Frontal cortex (tissue), 4 donors: ENCODE measurements around the gene VSTM4. TPM values are rescaled to one million over a fixed set of nuclear protein-coding genes. Genes with fewer than 3 reads are reported as not detected.

Experiments used
- DNase-seq, 2 donors: peaks; one replicate each; pipeline ENCODE4 v3.0.0; 2012; ENCODE audit warnings: low spot score in 2 of 2
- FAIRE-seq: peaks from 2 replicates; lab custom pipeline; 2012; peaks lifted over from hg19 to GRCh38; lab: Jason Lieb, UNC
- total RNA-seq: library from RNA; depleted of rRNA; stranded (reverse); fragments of >200 nt; gene quantifications from one replicate; pipeline ENCODE4 v1.2.3, GENCODE V29; 2014
- donor health status: control.
- donor health status: control.
- donor health status: control.

Gene VSTM4
- total RNA-seq, 1 donor from 2014 or later, result 2.4 TPM

DNA sequence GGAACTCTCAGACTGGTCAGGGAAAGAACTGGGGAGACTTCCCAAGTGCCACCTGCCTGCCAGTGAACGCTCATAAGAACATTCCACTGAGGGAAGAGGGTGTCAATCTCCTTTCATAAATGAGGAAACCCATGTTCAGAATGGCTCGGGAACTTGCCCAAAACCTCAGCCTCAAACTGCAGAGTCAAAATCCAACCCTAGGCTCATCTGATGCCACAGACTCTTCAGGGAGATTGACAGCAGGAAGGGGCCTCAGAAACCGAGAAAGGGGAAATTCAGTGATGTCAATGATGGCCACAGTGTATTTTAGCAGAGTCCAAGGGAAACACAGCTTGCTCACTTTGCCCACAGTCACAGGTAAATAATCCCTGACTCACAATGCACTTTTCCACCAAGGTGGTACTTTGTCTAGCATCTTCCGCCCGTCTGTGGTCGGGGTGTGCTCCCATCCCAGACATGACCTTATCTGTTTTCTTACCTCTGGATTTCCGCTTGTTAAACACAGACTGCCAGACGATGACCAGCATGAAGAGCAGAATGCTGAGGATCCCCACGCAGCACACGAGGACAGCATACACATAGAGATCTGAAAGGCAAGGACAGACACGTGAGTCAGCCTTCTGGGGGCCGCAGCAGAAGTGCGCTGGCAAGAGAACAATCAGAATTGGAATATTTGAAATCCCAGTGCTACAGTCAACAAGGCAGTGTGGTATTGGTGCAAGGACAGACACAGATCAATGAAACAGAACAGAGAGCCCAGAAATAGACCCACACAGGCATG is 38.4 kb downstream of the VSTM4 start:
- DNase-seq, result no peak
- FAIRE-seq, result no peak

DNA sequence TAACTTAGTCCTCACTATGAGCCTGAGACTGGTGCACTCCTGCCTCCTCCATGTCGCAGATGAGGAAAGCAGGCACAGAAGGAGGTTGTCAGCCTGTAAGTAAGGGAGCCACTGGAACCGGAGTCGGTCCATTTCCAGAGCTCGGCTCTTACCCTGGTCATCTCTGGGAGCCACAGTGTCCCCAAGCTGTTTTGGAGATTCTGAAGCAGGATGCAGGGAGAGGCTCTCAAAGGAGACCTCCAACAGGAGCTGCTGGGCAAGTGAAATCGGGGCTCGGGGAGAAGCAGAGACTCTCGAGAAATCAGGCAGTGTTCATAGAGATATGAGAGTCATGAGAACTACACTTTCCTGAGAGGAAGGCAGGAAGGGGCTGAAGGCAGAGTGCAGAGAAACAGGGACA is 39.0 kb downstream of the VSTM4 start:
- DNase-seq (no peak), FAIRE-seq (no peak)

DNA sequence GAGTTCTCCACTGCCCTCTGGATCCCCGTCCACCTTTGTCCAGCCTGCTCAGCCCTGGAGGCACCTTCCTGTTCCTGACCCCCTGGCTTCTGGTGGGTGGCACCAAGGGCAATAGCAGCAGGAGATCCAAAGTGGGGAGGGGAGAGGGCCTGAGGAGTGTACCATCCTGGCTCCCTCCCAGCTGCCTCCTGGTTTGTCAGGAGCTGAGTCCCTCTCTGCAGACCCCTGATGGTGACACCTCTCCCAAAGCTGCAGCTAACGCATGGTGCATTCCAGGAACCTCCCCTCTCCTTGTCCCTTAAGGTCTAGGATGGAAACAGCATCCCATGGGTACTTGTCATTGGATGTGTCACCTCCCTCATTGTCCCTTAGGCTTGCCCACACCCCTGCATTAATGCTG is 39.6 kb downstream of the VSTM4 start:
- FAIRE-seq (no peak), DNase-seq (no peak)

DNA sequence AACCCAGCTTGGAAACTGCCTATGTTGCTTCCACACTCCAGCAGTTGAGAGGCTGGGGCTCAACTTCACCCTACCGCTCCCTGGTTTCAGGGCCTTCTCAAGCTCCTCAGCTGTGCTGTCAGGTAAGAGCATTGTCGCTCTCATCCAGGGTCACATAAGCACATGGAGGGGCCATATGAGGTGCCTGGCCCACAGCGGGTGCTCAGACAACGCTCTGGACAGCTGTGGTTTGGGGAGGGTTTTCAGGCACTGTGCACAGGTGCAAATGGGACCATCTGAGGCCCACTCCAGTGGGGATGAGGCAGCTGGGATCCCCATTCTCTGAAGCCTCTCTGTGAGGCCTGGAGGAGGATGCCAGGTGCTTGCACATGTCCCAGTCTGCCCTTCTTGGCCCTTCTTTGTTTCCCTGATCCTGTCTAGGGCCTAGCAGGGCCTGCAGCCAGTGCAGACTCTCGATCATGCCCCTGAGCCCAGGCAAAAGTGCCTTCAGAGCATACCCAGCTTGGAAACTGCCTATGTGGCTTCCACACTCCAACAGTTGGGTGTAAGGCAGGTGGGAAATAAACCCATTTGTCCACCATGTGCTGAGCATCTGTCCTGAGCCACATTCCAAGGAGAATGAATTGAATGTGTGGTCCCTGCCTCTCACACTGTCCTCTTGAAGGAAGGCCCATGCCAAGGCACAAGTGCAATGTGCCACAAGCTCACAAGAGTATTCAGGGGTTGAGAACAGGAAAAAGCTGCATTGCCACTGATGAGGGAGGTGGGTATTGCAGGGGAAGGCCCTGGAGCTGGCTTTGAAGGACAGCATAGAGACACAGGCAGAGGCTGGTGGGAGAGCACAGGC is 40.3 kb downstream of the VSTM4 start:
- FAIRE-seq, result no peak
- DNase-seq, result no peak

DNA sequence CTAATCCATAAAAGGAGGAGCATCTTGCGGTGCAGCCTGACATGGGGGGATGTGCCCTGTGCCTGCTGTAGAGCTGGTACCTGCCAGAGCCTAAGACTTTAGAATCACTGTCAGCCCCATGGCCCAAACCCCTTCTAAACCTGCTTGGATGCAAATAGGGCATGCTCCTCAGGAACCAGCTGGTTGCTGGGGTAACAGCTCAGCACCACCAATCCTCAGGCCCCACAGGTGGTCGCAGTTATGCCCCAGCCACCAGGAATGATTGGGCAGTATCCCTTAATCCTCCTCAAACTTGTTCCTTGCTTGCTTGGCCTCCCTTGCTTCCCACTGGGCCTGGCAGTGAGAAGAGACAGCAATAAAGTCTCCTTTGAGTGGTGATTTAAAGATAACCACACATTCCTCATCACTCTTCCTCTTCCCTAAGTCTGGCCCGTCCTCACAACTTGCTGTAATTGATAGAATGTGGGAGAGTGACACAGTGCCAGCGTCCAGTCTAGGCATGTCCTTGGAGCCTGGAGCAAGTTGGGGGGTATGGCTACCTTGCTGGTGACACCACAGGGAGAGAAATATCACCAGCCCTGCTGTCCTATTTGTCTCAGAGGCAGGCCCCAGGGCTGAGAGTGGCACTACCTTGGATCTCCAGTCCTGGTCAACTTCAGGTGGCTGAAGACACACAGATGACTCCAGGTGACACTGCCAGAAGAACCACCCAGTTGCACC is 43.0 kb downstream of the VSTM4 start:
- DNase-seq, result no peak
- FAIRE-seq, result no peak

DNA sequence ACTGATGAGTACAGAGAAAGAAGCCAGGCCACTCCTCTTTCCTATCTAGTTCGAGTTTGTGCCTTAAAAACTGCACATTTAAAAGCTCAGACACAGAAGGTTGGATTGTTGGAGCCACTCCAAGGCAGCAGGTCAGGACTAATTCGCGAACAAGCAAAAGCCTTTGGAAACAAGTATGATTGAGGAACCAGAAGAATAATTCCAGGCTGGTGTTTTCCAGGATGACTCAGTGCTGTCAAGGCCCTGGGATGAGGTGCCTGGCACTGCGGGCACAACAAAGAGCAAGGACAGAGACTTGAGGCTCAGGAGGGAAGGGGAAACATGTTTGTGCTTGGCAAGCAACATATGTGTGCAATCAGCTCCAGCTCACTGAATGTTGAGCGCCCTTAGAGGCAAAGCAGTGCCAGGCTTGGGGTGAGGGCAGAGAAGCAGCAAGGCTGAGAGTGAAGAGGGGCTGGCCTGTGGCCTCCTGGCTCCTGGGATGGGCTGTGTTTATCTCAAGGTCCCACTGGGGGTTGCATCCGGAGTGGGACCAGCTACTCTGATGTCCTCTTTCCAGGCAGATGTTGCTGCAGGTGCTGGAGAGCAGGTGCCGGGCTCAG is 44.1 kb downstream of the VSTM4 start:
- FAIRE-seq (no peak), DNase-seq (no peak)

DNA sequence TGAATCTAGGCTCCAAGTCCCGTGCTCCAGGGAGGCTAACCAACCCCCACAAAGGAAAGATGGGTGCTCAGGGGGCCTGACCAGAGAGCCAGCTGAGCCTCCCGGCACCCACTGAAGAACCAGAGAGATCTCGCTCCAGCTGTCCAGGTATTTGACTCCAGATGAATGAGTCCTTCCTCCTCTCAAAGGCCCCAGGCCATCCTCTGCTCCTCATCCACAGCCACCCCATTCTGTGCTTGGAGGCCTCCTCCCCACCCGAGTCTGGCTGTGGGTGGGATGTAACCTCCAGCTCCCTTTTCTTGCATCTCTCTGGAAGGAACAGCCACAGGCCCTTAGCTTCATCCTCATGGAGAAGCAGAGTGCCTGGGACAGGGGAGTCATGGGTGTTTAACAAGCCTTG is 44.6 kb downstream of the VSTM4 start:
- DNase-seq, result no peak
- no peak for FAIRE-seq

DNA sequence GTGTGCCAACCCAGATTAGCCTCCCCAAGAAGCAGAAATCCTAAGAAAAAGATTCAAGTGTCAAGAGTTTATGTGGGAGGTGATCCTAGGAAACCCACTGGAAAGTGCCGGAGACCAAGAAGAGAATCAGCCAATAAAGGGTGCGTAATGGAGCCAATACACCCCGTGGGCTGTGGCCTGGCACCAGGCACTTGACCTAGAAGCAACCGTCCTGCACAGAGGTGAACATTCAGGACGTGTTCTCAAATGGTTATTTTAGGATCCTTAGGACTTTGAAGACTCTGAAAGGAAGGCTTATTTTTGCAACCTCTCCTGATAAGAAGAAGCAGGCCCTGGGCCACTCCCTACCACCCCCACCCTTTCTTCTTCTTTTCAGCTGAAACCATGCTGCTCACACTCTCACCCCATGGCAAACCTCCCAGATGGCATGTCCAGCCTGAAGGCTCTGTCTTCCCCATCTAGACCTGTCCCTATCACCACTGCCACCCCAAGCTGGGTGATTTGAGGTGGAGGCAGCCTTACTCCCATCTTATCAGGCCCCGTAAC is 46.6 kb downstream of the VSTM4 start:
- FAIRE-seq (no peak), DNase-seq (no peak)

DNA sequence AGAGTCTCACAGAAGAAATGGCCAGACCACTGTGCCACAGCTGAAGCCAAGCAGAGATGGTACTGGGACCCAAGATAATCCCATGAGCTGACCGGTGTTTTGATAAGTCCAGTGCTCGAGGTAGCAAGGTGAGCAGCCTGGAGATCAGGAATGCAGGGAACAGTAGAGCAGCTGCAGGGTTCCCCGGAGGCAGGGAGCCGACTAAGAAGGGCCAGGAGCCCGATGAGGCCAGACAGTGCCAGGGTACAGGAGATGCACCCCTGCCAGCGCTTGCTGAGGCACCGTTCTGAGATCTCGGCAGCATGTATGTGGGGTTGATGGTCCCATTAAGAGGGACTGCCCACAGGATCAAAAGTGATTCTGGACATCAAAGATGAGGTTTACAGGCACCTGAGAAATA is 47.1 kb downstream of the VSTM4 start:
- no peak for FAIRE-seq
- DNase-seq, result no peak

DNA sequence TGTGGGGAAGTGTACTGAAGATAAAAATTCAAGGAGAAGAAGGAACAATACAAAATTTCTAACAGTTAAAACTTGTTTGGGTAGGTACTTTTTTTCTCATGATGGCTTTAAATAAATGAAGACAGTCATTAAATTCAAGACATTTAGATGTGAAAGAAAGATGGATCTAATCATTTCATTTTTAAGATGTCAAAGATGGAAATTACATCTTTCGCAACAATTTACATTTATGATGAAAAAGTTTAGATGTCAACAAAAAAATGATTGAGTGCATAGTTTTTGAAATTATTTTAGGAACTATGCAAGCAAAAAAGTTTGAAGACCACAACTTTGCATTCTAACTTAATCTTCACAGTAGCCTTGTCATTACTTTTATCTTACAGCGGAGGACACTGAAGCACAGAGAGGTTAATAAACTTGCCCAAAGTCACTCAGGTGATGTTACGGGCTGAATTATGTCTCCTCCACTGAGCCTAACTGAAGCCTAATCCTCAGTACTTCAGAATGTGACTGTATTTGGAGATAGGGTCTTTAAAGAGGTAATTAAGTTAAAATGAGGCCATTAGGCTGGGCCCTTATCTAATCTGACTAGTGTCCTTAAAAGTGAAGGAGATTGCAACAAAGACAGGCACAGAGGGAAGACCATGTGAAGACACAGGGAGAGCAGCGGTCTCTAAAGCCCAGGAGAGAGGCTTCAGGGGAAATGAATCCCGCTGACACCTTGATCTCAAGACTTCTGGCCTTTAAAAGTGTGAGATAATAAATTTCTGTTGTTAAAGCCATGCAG is 48.2 kb downstream of the VSTM4 start:
- DNase-seq (no peak), FAIRE-seq (no peak)

DNA sequence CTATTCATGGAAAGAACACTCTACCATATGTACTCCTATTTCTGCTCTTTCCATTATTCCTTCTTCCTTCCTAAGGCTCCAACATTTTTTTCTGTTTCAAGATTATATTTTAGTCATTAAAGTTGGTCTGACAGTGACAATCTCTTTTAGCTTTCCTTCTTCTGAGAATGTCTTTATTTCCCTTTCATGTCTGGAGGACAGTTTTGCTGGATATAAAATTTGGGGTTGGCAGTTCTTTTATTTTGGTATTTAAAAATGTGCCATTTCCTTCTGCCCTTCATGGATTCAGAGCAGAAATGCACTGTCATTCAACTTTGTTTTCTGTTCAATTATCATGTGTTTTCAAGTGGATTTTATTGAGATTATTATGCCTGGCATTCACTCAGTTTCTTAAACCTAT is 53.1 kb downstream of the VSTM4 start:
- FAIRE-seq, result no peak
- no peak for DNase-seq

DNA sequence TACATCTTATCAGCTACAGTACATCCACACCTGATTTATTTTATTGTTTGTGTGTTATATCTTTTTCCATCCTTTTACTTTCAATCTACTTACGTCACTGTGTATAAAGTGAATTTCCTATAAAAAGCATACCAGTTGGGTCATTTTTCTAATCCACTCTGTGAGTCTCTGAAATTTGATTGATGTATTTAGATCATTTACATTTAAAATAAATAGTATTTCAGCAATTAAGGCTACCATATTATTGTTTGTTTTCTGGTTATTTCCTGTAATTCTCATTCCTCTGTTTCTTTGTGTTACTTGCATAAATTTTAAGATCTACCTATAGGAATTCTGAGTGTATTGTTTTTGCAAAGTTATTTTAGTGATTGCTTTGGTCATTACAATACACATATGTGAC is 53.7 kb downstream of the VSTM4 start:
- DNase-seq (no peak), FAIRE-seq (no peak)

DNA sequence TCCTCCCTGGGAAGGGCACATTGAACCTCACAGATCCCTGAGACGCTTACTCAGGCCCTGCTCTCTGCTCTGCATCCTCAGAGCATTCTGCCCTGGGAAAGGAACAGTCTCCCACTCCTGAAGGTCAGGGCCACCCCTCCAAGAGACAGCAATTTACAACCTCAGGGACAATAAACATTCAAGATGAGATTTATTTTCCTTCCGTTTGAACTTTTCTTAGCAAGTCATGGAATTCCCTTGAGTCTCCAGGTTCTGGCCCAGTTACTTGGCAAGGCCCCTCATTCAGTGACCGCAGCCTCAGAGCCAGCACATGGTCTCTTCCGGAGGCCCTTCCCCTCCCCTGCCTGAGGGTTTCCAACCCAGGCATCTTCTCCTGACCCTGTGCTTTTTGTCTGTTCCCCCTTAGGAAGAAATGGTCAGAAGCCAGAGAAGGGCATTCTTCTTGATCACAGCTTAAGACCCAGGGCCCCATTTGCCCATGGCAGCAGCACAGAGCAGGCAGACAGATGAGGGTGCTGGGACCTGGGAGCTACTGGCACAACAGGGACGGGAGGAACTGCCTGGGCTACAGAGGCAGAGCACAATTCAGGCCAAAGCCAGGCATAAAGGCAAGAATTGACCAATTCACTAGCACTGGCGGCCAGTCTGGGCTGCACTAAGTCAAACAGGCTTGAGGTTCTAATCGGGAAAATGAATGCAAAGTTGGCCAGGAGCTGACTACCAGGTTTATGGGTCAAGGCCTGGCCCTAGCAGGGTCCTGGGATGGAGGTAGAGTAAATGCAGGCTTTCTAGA is 56.7 kb downstream of the VSTM4 start:
- FAIRE-seq, result no peak

DNA sequence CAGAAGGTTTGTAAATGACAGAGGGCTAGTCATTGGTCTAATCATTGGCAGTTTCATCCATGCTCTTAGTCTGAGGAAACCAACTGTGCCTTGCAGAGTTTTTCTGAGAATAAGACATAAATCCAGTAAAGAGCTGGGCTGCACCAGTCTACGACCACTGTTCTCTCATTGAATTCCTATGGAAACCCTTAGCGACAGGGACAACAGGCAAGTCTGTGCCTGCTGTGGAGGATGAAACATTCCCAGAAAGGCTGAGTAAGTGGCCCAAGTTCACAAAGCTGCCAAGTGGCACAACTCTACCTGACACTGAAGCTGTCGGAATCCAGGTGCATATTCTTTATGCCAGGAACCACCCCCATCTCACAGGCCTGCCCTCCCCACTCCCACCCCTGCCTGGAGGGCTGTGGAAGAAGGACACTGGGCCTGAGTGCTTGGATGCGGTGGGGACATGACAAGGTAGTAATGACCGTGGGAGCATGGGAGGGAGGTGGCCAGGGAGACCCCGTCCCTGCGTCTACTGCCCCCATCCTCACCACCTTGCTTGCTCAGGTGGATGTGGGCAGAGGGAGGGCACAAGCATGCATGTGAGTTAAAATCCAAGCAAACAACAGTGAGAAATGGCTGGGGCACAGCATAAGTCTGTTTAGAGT is 58.0 kb downstream of the VSTM4 start:
- no peak for DNase-seq
- FAIRE-seq, result no peak

More for the DNA sequence above, 56.7 kb downstream of the VSTM4 start:
- no peak for DNase-seq

DNA sequence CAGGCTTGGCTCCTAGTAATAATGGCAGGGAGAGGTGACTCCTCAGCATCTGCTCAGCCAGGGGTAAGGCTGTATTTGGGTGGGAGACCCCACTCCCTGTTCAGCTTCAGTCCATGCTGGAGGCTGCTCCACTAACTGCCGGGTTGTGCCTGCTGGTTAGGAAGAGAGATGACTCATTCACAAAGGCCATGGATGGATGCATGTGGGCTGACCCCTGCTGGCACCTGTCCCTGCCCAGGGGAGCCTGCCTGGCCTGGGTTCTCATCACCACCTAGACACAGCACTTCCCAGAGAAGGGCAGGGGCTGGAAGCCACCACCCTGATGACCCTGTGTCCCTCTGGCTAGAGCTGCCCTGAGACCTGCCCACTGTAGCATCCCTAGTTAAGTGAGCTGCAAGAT is 59.0 kb downstream of the VSTM4 start:
- DNase-seq (no peak), FAIRE-seq (no peak)

DNA sequence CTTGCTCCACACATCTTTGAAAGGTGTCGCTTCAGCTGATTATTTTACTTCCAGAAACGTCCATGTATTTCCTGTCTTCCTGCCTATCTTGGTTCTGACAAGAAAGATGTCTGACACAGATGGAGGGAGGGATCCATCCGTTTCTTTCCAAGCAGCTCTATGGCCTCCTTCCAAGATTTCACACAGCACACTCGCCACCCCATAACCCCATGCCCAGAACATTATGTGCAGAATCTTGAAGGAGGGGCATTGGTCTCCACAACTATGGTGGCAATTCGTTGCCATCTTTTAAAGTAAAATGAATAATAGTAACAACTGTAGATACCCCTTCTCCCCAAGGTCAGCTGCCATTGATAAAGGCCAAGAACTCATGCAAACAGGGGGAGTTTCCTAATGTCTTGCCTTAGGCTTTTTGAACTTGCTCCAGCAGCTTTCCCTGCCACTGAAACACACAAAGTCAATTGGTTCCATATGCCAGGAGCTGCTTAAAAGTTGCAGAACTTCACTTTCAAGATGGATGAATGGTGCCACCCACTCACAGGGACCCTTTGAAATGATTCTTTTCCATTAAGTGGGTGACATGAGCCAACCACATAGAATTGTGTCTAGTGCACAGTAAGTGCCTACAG is 60.0 kb downstream of the VSTM4 start:
- no peak for FAIRE-seq
- DNase-seq, result no peak

DNA sequence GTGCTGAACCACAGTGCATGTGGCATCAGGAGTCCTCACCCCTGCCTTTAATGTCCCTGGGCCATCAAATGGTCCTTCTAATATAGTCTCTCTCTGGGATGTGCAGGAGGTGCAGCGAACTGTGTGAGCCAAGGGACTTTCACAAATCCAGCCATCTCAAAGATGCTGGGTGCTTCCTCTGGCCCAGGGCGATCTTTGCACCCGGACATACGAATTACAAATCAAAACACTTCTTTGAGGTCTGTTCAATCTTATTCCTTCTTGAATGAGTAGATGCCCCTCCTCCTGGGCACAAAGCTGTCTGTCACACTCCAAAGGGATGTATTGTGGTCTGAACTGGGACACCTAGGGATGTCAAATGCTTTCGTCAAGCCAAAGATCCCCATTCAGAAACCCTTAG is 60.6 kb downstream of the VSTM4 start:
- DNase-seq (no peak), FAIRE-seq (no peak)
